HG03060 (cell line): Measurements from ENCODE around the gene WSCD1.

ENCODE experiments used
- ATAC-seq: cut with Tn5 transposase; IDR thresholded peaks from one replicate; pipeline ENCODE4 v1.9.1; 2021; ENCODE audit warnings: low read depth, moderate number of reproducible peaks; ENCODE audit not compliant: unreplicated experiment

Gene WSCD1

GRCh38 chr17:6057562-6057961, 12.6 kb upstream of the WSCD1 start:
- no peak for ATAC-seq

GRCh38 chr17:6059406-6059805, 10.8 kb upstream of the WSCD1 start:
- no peak for ATAC-seq

DNA sequence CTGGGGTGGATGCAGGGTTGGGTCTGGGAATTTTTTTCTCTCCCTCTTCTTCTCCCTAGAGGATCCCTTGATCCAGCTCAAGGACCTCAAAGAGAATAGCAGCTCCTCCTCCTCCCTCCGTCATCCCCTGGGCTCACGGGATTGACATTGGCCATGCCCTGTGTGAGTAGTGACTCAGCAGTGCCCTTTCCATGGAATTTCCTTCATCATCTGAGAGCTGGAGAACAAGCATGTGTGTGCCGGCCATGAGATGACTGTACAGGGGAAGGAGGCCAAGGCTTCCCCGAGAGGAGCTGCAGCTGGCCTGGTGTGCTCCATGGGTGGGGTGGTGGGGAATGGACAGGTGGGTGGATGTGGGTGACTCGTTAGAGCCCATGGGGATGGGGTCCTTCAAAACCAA, 8.9 kb upstream of the WSCD1 start:
- ATAC-seq, result no peak

GRCh38 chr17:6064868-6065267, 5.3 kb upstream of the WSCD1 start:
- no peak for ATAC-seq

DNA sequence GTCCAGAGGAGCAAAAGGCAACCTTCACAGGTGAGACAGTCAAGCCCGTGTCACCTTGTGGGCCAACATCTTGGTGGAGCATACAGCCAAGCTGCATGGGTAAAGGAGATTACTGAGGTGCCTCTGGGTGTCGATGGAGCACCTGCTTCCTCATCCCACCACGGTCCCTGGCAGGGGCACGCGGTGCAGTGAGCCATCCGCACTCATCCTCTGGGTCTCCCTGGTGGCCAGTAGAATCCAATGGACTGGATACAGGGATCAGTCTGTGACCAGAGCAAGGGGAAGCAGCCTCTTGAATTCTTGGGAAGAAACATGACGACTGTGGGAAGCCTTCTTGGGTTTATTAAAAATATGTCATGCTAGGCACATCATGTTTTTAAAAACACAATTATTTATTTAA, 4.8 kb upstream of the WSCD1 start:
- no peak for ATAC-seq

DNA sequence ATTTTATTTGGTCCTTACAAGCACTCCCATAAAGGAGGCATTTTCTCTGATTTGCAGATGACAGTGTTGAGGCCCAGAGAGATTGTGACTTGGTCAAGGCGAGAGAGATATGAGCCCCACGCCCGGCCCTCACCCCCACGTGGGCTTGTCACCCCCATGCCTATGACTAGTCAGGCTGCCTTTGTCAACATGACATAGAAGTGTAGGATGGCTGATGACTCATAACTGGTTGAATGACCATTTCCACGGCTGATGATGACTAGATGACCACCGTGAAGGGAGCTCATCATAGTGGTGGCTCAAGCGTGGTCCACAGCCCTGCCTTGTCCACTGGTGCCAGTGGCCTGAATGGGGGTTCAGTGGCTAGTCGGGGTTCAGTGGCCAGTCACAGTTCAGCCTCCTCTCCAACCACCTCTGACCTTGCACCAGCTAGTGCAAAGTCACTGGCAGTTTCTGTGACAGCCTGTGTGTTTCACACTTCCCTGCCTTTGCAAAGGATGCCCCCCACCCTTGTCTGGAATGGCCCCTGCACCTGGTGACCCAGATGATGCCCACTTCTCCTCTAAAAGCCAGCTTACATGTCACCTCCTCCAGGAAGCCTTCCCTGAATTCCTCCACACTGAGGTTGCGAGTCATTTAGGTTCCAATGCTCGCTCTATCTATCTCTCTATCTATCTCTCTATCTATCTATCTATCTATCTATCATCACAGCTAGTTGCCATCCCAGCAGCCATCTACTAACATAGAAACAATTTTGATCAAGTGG, 3.8 kb upstream of the WSCD1 start:
- no peak for ATAC-seq

GRCh38 chr17:6067060-6067459, 3.1 kb upstream of the WSCD1 start:
- no peak for ATAC-seq

DNA sequence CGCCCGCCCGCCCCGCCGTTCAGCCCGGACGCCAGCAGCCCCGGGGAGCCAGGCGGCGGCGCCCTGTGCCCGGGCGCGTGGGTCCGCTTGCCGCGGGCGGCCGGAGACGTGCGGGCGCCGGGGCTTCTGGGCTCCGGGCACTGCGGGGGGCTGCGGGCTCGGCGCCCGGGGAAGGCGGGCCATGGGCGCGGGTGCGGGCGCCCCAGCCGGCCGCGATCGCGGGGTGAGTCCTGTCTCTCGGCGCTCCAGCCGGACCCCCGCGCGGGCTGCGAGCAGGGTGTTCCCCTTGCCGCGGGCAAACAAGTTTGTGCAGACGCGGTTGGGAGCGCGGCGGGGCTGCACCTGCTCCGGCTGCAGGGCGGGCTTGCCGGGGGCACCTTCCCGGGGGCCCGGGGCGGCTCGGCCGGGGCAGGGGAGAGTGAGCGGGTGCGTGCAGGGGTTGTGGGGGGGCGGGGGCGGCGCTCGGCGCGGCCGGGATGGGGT, 292 bp downstream of the WSCD1 start:
- ATAC-seq, result no peak

- no peak for ATAC-seq
These were observed 833 bp downstream of the WSCD1 start for GRCh38 chr17:6070913-6071511.

- ATAC-seq, result no peak
These were observed 1.4 kb downstream of the WSCD1 start for GRCh38 chr17:6071528-6072065.

GRCh38 chr17:6072157-6072556, 2.0 kb downstream of the WSCD1 start:
- no peak for ATAC-seq

DNA sequence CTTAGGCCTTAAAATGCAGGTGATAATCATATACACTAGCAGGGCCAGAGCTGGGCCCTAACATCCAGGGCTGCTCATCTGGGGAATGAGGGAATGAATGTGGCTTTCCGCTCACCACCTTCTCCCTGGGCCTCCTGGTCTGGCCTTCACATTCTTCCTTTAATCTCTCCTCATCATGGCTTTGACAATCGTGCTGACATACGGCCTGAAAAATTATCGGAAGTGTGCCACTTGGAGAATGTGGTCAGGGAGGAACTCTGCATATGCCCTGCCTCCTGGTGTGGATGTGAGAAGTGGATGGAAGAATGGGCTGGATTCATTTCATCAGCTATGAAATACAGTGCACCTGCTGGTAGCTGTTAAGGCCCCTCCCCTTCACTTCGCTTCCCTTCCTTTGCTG, 2.4 kb downstream of the WSCD1 start:
- ATAC-seq, result no peak

GRCh38 chr17:6073620-6074019, 3.4 kb downstream of the WSCD1 start:
- no peak for ATAC-seq

DNA sequence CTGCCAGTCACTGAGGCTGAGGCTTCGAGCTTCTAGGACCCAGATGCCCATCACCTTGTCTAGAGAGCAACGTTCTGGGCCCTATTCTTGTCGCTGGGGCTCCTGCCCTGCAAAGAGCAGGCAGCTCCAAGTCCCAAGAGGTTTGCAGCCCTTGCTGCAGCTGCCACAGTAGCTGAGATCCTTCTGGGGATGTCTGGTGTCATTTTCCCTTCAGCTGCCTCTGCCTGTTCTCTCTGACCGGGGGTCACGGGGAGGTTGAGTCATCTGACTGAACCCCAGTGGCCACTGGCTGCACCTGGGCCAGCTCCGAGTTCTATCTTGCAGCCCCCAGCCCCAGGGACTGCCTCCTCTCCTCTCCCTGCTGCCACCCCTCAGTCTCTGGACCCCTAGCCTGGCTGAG, 4.9 kb downstream of the WSCD1 start:
- ATAC-seq, result no peak

- no peak for ATAC-seq
These were observed 5.7 kb downstream of the WSCD1 start for GRCh38 chr17:6075845-6076244.

DNA sequence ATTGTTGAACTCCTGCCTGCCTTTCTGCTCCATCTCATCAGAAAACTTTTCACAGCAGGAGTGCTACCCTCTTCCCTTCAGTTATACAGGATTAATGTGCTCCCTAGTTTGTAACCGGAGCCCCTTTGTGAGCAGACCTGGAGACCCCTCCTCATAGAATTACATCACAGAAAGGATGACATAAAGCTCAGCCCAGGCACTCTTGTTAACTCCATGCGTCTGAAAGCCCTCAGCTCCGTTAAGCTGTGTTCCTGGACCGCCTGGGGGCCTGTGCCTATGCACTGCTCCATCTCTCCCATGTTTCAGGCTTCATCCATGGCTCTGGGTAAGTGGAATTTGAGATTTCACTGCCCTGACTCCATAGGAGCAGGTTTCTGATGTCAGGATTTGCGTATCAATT, 7.6 kb downstream of the WSCD1 start:
- no peak for ATAC-seq

DNA sequence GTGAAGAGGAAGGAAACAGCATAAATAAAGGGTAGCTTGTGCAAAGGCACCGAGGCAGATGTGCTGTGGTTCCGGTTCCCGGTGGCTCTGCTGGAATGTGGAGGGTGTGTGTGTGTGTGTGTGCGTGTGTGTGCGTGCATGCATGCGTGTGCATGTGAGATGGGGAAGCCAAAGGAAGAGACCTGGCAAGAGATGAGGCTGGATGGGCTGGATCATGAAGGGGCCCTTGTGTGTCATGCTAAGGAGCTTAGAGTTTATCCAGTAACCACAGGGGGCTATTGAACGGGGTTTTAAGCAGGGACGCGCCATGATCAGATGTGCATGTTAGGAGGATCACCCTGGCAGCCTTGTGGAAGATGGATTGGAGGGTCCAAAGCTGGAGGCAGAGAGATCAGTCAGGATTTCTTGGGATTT, 8.3 kb downstream of the WSCD1 start:
- ATAC-seq, result no peak

- no peak for ATAC-seq
These were observed 9.1 kb downstream of the WSCD1 start for GRCh38 chr17:6079155-6079888.

DNA sequence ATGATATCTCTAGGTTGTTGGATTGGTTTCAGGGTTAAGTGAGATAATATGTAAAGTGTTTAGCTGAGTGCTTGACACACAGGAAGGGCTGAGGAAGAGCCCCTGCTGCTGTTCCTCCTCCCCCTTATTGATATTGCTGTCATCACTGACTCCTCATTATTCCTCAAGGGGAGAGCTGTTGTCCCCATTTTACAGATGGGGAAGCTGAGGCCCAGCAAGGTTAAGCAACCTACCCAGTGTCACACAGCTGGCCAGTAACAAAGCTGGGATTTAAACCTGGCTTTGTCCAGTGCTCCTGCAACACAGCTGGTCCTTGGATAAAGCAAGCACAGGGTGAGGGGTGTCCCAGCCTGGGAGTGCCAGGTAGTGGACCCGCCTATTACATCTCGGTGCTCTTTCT, 9.8 kb downstream of the WSCD1 start:
- ATAC-seq, result no peak

- no peak for ATAC-seq
These were observed 10.7 kb downstream of the WSCD1 start for GRCh38 chr17:6080711-6081430.

GRCh38 chr17:6082335-6082734, 12.2 kb downstream of the WSCD1 start:
- no peak for ATAC-seq
